Liver (tissue), 9 donors: ENCODE data around the gene WIZ. TPM values are rescaled to one million over a fixed set of nuclear protein-coding genes. Genes with fewer than 3 reads are reported as not detected.

Experiments used
- DNase-seq: peaks from one replicate; pipeline ENCODE4 v3.0.0-alpha.2; 2017; ENCODE audit warnings: low spot score
- H3K27ac ChIP-seq, 2 donors: one replicate each; pipeline ENCODE4 v1.7.0; 2013; ENCODE audit warnings: inconsistent platforms in 2 of 2, low read length in 2 of 2, control low read depth in 1 of 2, low read depth in 1 of 2, mild to moderate bottlenecking in 1 of 2
- H3K27me3 ChIP-seq, 4 donors: one replicate each; pipeline versions ENCODE4 v1.6.1 to v1.7.0; 2013; ENCODE audit warnings: low read length in 3 of 4, inconsistent platforms in 1 of 4, mild to moderate bottlenecking in 1 of 4, moderate library complexity in 1 of 4; ENCODE audit not compliant: control insufficient read depth in 4 of 4, insufficient read depth in 4 of 4
- H3K36me3 ChIP-seq, 4 donors: one replicate each; pipeline versions ENCODE4 v1.6.1 to v1.7.0; 2013; ENCODE audit warnings: low read length in 3 of 4, mild to moderate bottlenecking in 3 of 4, low read depth in 1 of 4, moderate library complexity in 1 of 4; ENCODE audit not compliant: control insufficient read depth in 4 of 4, insufficient read depth in 3 of 4
- H3K4me1 ChIP-seq, 4 donors: one replicate each; pipeline versions ENCODE4 v1.6.1 to v1.7.0; 2013; ENCODE audit warnings: low read length in 3 of 4, mild to moderate bottlenecking in 3 of 4, moderate library complexity in 1 of 4; ENCODE audit not compliant: control insufficient read depth in 4 of 4, insufficient read depth in 4 of 4
- H3K4me3 ChIP-seq, 3 donors: one replicate each; pipeline versions ENCODE4 v1.6.1 to v1.7.0; 2013; ENCODE audit warnings: low read length in 3 of 3, control low read depth in 1 of 3, low read depth in 1 of 3, mild to moderate bottlenecking in 1 of 3
- H3K9ac ChIP-seq, 2 donors: one replicate each; pipeline ENCODE4 v1.7.0; 2013; ENCODE audit warnings: low read length in 2 of 2, mild to moderate bottlenecking in 2 of 2, moderate library complexity in 2 of 2, control low read depth in 1 of 2, low read depth in 1 of 2
- H3K9me3 ChIP-seq, 4 donors: one replicate each; pipeline versions ENCODE4 v1.6.1 to v1.7.0; 2013; ENCODE audit warnings: low read length in 3 of 4; ENCODE audit not compliant: control insufficient read depth in 4 of 4
- FOXA1 ChIP-seq: IDR thresholded peaks from 2 replicates; pipeline ENCODE4 v1.6.1; 2016; ENCODE audit warnings: antibody characterized with exemption
- GABPA ChIP-seq, 2 donors: IDR thresholded peaks in 1 of 2; conservative IDR thresholded peaks in 1 of 2; 2 replicates each; pipeline ENCODE4 v1.6.1; 2016; ENCODE audit warnings: antibody characterized with exemption in 2 of 2, mild to moderate bottlenecking in 1 of 2, moderate library complexity in 1 of 2
- HNF4A ChIP-seq, 2 donors: conservative IDR thresholded peaks; 2 replicates each; pipeline ENCODE4 v1.6.1; 2016; ENCODE audit warnings: antibody characterized with exemption in 2 of 2, mild to moderate bottlenecking in 2 of 2
- HNF4G ChIP-seq: IDR thresholded peaks from 2 replicates; pipeline ENCODE4 v1.6.1; 2016; ENCODE audit warnings: antibody characterized with exemption
- JUND ChIP-seq, 2 donors: IDR thresholded peaks; 2 replicates each; pipeline ENCODE4 v1.6.1; 2016; ENCODE audit warnings: antibody characterized with exemption in 2 of 2
- NR2F2 ChIP-seq: IDR thresholded peaks from 2 replicates; pipeline ENCODE4 v1.6.1; 2016; ENCODE audit warnings: antibody characterized with exemption
- RAD21 ChIP-seq, 2 donors: IDR thresholded peaks; 2 replicates each; pipeline ENCODE4 v1.6.1; 2016; ENCODE audit warnings: antibody characterized with exemption in 2 of 2, mild to moderate bottlenecking in 2 of 2
- RXRA ChIP-seq, 2 donors: IDR thresholded peaks; 2 replicates each; pipeline ENCODE4 v1.6.1; 2017 to 2018; ENCODE audit warnings: antibody characterized with exemption in 2 of 2, mild to moderate bottlenecking in 1 of 2
- YY1 ChIP-seq: IDR thresholded peaks from 2 replicates; pipeline ENCODE4 v1.6.1; 2016; ENCODE audit warnings: antibody characterized with exemption, mild to moderate bottlenecking
- WGBS: extraction: QIAGEN DNeasy Blood & Tissue Kit; methylation state at CpG from one replicate; pipeline ENCODE4 v1.1.7; 2013; 5-methylcytosine and 5-hydroxymethylcytosine counted together
- polyA plus RNA-seq, 2 donors: library from polyadenylated mRNA; stranded (reverse) in 1 of 2; unstranded in 1 of 2; fragments of 200-250 nt in 1 of 2; fragments of >200 nt in 1 of 2; fragmentation: Nextera tagmentation in 1 of 2; extraction: Ambion mirVana in 1 of 2; gene quantifications; one replicate each; pipeline versions ENCODE4 v1.2.1 to v1.2.3, GENCODE V29; 2013 to 2015
- total RNA-seq, 2 donors: library from RNA; depleted of rRNA; stranded (reverse); fragments of >200 nt; gene quantifications; one replicate each; pipeline ENCODE4 v1.2.3, GENCODE V29; 2014
- TF ChIP-seq, protein P1 (sequence below): IDR thresholded peaks from 2 replicates; pipeline ENCODE4 v1.6.1; 2016; ENCODE audit warnings: antibody characterized with exemption, mild to moderate bottlenecking
- TF ChIP-seq, protein P2 (sequence below): IDR thresholded peaks from 2 replicates; pipeline ENCODE4 v1.6.1; 2016; ENCODE audit warnings: antibody characterized with exemption
- TF ChIP-seq, protein P3 (sequence below): IDR thresholded peaks from 2 replicates; pipeline ENCODE4 v1.6.1; 2016; ENCODE audit warnings: antibody characterized with exemption
- TF ChIP-seq, protein P4 (sequence below): fragments of 150-350 bp; IDR thresholded peaks from 2 replicates; pipeline ENCODE4 v1.5.1; 2017; ENCODE audit warnings: improper control_type of control experiment, low read depth, low read length; ENCODE audit not compliant: missing input control
- TF ChIP-seq, protein P5 (sequence below): IDR thresholded peaks from 2 replicates; pipeline ENCODE4 v1.6.1; 2016; ENCODE audit warnings: antibody characterized with exemption
- donor health status: healthy.
- donor health status: healthy.
- donor health status: healthy.
- donor health status: healthy.
- donor health status: healthy.

WIZ gene
- total and polyA plus RNA-seq, 4 donors: 3.8 to 12.7 (median 8.6) TPM

DNA sequence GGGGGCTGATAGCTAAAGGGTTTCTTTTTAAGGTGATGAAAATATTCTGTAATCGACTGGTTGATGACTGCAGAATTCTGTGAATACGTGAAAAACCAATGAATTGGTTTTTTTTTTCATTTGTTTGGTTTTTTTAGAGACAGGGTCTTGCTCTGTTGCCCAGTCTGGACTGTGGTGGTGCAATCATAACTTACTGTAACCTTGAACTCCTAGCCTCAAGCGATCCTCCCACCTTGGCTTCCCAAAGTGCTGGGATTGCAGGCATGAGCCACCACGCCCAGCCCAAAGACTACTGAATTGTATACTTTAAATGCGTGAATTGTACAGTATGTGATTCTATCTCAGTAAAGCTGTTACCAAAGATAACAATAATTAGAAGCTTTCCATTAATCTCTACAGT is 55.3 kb downstream of the WIZ start:
- H3K4me3 ChIP-seq: no peak overlapping the region
- no peak for DNase-seq
- no peaks in the 10 kb centered on the region for H3K9me3 ChIP-seq
- no peak overlapping the region for H3K27ac ChIP-seq
- 83% methylated on average over 5 of the region's 5 CpGs for WGBS
- H3K27me3 ChIP-seq: no peaks in the 10 kb centered on the region
- H3K9ac ChIP-seq: no peak overlapping the region
- no peak for TF ChIP-seq GABPA (IDR thresholded peaks at IDR 0.05 in 1 of 2, conservative IDR thresholded peaks at IDR 0.05 in 1 of 2)
- no peak for TF ChIP-seq NR2F2
- TF ChIP-seq RAD21 (IDR thresholded peaks at IDR 0.05): no peak
- no peak for TF ChIP-seq FOXA1
- TF ChIP-seq RXRA (IDR thresholded peaks at IDR 0.05): no peak
- TF ChIP-seq HNF4A (conservative IDR thresholded peaks at IDR 0.05): no peak
- TF ChIP-seq, protein P1, sequence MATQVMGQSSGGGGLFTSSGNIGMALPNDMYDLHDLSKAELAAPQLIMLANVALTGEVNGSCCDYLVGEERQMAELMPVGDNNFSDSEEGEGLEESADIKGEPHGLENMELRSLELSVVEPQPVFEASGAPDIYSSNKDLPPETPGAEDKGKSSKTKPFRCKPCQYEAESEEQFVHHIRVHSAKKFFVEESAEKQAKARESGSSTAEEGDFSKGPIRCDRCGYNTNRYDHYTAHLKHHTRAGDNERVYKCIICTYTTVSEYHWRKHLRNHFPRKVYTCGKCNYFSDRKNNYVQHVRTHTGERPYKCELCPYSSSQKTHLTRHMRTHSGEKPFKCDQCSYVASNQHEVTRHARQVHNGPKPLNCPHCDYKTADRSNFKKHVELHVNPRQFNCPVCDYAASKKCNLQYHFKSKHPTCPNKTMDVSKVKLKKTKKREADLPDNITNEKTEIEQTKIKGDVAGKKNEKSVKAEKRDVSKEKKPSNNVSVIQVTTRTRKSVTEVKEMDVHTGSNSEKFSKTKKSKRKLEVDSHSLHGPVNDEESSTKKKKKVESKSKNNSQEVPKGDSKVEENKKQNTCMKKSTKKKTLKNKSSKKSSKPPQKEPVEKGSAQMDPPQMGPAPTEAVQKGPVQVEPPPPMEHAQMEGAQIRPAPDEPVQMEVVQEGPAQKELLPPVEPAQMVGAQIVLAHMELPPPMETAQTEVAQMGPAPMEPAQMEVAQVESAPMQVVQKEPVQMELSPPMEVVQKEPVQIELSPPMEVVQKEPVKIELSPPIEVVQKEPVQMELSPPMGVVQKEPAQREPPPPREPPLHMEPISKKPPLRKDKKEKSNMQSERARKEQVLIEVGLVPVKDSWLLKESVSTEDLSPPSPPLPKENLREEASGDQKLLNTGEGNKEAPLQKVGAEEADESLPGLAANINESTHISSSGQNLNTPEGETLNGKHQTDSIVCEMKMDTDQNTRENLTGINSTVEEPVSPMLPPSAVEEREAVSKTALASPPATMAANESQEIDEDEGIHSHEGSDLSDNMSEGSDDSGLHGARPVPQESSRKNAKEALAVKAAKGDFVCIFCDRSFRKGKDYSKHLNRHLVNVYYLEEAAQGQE: no peak
- TF ChIP-seq, protein P2, sequence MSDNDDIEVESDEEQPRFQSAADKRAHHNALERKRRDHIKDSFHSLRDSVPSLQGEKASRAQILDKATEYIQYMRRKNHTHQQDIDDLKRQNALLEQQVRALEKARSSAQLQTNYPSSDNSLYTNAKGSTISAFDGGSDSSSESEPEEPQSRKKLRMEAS: no peak
- TF ChIP-seq, protein P3, sequence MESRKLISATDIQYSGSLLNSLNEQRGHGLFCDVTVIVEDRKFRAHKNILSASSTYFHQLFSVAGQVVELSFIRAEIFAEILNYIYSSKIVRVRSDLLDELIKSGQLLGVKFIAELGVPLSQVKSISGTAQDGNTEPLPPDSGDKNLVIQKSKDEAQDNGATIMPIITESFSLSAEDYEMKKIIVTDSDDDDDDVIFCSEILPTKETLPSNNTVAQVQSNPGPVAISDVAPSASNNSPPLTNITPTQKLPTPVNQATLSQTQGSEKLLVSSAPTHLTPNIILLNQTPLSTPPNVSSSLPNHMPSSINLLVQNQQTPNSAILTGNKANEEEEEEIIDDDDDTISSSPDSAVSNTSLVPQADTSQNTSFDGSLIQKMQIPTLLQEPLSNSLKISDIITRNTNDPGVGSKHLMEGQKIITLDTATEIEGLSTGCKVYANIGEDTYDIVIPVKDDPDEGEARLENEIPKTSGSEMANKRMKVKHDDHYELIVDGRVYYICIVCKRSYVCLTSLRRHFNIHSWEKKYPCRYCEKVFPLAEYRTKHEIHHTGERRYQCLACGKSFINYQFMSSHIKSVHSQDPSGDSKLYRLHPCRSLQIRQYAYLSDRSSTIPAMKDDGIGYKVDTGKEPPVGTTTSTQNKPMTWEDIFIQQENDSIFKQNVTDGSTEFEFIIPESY: no peak
- H3K4me1 ChIP-seq: peaks cover 0 to 2% (median 0%) of the 10 kb centered on the region in 4 donors
- peaks cover 23 to 56% (median 42%) of the 10 kb centered on the region in 4 donors for H3K36me3 ChIP-seq

DNA sequence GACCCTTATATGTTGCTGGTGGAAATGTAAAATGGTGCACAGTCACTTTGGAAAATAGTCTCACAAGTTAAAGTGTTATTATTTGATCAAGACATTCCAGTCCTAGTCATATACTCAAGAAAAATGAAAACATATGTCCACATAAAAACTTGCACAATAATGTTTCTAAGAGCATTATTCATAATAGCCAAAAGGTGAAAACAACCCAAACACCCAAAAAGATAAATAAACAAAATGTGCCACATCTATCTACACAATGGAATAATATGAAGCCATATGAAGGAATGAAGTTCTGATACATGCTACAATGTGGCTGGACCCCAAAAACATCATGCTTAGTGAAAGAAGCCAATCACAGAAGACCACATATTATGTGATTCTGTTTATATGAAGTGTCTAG is 55.8 kb downstream of the WIZ start:
- Histone ChIP-seq H3K27ac (no peak overlapping the region), H3K27me3 (no peaks in the 10 kb centered on the region), H3K9me3 (no peaks in the 10 kb centered on the region), H3K9ac (no peak overlapping the region), H3K4me3 (no peak overlapping the region), H3K36me3 (peaks cover 19 to 52% (median 38%) of the 10 kb centered on the region in 4 donors), H3K4me1 (peaks cover 0 to 2% (median 0%) of the 10 kb centered on the region in 4 donors)
- no peak for TF ChIP-seq HNF4A (conservative IDR thresholded peaks at IDR 0.05)
- TF ChIP-seq, protein P2: no peak
- no peak for TF ChIP-seq YY1
- no peak for TF ChIP-seq JUND (IDR thresholded peaks at IDR 0.05)
- DNase-seq: no peak

DNA sequence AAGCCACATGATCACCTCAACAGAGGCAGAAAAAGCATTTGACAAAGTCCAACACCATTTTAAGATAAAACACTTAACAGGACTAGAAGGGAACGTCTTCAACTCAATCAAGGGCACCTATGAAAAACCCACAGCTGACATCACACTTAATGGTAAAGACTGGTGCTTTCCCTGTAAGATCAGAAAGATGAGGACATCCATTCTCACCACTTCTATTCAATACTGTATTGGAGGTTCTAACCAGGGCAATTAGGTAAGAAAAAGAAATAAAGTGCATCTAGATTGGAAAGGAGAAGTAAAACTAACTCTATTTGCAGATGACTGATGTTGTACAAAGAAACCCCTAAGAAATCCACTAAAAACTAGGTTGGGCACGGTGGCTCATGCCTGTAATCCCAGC is 58.9 kb downstream of the WIZ start:
- no peak for DNase-seq
- Histone ChIP-seq H3K9ac (no peak overlapping the region), H3K27ac (no peak overlapping the region), H3K36me3 (peaks cover 3 to 27% (median 16%) of the 10 kb centered on the region in 4 donors), H3K4me1 (peaks cover 0 to 2% (median 0%) of the 10 kb centered on the region in 4 donors), H3K9me3 (no peaks in the 10 kb centered on the region), H3K4me3 (no peak overlapping the region), H3K27me3 (no peaks in the 10 kb centered on the region)
- WGBS: 90% methylated on average over 2 of the region's 2 CpGs
- TF ChIP-seq NR2F2: no peak
- no peak for TF ChIP-seq RXRA (IDR thresholded peaks at IDR 0.05)
- TF ChIP-seq, protein P1: no peak
- no peak for TF ChIP-seq HNF4A (conservative IDR thresholded peaks at IDR 0.05)
- no peak for TF ChIP-seq YY1
- no peak for TF ChIP-seq HNF4G
- no peak for TF ChIP-seq GABPA (IDR thresholded peaks at IDR 0.05 in 1 of 2, conservative IDR thresholded peaks at IDR 0.05 in 1 of 2)
- TF ChIP-seq, protein P2: no peak
- TF ChIP-seq, protein P4, sequence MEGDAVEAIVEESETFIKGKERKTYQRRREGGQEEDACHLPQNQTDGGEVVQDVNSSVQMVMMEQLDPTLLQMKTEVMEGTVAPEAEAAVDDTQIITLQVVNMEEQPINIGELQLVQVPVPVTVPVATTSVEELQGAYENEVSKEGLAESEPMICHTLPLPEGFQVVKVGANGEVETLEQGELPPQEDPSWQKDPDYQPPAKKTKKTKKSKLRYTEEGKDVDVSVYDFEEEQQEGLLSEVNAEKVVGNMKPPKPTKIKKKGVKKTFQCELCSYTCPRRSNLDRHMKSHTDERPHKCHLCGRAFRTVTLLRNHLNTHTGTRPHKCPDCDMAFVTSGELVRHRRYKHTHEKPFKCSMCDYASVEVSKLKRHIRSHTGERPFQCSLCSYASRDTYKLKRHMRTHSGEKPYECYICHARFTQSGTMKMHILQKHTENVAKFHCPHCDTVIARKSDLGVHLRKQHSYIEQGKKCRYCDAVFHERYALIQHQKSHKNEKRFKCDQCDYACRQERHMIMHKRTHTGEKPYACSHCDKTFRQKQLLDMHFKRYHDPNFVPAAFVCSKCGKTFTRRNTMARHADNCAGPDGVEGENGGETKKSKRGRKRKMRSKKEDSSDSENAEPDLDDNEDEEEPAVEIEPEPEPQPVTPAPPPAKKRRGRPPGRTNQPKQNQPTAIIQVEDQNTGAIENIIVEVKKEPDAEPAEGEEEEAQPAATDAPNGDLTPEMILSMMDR: no peak
- TF ChIP-seq, protein P5, sequence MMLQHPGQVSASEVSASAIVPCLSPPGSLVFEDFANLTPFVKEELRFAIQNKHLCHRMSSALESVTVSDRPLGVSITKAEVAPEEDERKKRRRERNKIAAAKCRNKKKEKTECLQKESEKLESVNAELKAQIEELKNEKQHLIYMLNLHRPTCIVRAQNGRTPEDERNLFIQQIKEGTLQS: no peak
